AG09319 (cell line): ENCODE measurements around the gene CASTOR1.

Experiments
- DNase-seq: peaks from one replicate; pipeline ENCODE4 v3.0.0-alpha.2; 2010; ENCODE audit warnings: low read depth; ENCODE audit errors: extremely low read depth
- TF ChIP-seq, protein P1 (sequence below): IDR thresholded peaks from 2 replicates; pipeline ENCODE4 v1.5.1; 2011; ENCODE audit warnings: low read depth, mild to moderate bottlenecking, inconsistent platforms, low read length, moderate library complexity

The CASTOR1 gene

DNA sequence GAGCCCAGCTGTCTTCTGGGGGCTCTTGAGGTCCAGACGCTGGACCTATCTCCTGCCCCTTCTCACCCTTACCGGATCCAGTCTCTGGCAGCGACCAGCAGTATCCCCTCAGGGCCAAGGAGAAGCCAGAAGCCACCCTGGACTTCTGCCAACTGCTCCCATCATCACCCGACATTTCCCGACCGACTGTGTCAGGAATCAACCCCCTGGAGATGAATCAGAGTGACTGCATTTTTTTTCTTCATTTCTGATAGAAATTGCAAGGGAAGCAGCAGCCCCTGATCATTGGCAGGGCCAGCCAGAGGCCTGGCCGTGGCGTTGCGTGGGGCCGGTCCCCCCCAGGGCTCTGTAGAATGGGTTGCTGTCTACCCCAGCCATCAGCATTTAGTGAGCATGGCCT lies 37.6 kb downstream of the CASTOR1 start:
- no peak for DNase-seq
- TF ChIP-seq, protein P1, sequence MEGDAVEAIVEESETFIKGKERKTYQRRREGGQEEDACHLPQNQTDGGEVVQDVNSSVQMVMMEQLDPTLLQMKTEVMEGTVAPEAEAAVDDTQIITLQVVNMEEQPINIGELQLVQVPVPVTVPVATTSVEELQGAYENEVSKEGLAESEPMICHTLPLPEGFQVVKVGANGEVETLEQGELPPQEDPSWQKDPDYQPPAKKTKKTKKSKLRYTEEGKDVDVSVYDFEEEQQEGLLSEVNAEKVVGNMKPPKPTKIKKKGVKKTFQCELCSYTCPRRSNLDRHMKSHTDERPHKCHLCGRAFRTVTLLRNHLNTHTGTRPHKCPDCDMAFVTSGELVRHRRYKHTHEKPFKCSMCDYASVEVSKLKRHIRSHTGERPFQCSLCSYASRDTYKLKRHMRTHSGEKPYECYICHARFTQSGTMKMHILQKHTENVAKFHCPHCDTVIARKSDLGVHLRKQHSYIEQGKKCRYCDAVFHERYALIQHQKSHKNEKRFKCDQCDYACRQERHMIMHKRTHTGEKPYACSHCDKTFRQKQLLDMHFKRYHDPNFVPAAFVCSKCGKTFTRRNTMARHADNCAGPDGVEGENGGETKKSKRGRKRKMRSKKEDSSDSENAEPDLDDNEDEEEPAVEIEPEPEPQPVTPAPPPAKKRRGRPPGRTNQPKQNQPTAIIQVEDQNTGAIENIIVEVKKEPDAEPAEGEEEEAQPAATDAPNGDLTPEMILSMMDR: no peak

DNA sequence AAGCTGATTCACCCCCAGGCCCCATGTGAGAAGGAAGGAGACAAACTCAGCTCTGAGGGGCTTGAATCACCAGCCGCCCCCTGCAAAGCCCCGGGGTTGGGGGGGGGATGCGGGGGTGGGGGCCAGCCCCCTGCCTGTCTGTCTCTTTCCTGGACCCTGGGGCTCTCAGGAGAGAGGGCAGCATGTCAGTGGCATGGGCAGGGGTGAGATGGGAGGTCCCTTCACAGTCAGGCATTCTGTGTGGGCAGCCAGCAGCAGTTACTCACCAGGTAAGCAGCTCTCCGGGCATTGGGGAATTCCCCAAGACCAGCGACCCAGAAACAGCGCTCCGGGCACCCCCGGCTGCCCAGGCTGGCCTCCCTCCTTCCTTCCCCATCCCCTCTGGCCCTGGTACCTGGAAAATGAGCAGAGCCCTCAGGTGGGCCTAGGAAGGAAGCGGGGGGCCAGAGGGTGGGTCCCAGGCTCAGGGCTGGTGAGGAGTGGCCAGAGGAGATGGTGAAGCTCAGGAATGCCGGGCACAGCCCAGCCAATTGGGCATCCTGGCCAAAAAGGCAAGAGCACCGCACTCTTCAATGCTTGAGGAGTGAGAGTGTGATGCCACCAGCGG lies 38.5 kb downstream of the CASTOR1 start:
- TF ChIP-seq, protein P1: no peak
- no peak for DNase-seq

DNA sequence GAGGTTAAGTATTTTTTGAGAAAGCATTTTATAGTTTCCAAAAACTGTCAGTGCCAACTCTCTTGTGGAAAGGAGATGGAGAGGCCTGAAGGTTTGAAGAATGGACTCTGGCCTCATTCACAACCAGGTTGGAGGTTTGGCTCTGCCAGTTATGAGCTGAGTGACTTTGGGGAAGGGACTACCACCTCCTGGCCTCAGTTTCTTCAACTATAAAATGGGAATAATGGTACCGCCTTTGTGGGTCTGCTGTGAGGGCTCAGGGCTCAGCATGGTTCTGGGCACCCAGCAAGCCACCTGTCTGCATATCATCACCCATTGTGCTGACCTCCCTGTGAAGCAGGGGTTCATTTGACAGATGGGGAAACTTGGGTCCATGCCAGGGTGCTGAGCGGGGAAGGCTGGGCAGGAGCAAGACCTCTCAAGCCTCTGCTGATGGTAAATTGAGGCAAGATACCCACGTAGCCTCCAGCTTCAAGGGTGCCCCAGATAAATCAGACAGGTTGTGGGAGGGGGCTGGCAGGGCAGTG lies 39.2 kb downstream of the CASTOR1 start:
- TF ChIP-seq, protein P1: no peak
- no peak for DNase-seq

DNA sequence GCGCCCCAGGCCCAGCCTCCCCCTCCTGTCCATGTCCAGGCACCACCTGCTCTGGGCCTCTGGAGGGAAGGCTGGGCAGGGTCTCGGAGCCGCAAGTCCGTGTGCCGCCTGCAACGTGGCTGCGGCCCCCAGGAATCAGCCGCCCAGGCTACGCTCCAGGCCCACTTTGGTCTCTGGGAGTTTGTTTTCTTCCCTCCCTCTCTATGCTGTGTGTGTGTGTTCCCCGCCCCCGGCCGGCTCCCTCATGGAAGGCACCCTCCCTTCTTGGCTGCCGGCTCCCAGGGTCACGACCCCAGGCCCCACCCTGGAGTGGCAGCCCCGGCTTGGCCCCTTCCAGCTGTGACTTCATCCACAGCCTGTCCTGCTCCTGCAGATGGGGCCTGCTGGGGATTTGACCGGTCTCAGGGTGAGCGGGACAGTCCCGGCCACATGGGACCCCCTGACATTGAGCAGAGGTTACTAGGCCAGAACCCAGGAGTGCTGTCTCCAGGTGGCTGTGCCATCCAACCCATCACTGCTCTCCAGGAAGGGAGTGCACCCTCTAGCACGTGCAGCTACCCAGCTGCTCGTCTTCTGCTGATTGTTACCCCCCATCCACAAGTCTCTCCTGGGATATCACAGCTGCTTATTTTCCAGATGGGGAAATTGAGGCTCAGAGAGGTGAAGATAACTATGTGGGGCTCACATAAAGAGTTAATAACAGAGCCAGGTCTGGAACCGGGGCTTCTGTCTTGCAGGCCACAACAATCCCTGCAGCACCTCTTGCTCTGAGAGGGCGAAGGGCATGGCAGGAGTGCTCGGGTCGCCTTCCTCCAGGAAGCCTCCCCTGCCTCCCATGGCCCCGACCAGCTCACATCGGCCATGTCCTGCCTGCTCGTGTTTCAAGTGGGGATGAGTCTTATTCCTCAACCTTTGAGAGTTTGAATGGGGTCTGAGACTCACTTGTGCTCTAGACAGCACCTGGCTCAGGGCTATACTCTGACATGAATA lies 40.0 kb downstream of the CASTOR1 start:
- TF ChIP-seq, protein P1: no peak
- DNase-seq: no peak

DNA sequence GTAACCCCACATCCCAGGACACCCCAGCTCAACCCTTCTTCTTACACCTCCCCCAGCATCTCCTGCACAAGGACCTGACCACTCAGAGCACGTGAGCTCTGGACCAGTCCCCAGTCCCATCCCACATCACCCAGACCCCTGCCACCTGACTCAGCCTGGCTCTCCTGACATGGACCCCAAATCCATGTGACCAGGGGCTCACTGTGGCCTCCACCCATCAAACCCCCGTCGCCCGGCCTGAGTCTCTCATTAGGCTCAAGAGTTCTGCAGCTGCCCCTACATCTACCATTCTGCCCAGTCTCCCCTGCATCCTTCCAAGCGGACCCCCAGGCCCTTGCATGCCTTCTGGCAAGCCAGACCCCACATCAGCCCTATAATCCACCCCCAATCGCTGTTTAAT lies 40.8 kb downstream of the CASTOR1 start:
- DNase-seq: no peak
- TF ChIP-seq, protein P1: no peak

DNA sequence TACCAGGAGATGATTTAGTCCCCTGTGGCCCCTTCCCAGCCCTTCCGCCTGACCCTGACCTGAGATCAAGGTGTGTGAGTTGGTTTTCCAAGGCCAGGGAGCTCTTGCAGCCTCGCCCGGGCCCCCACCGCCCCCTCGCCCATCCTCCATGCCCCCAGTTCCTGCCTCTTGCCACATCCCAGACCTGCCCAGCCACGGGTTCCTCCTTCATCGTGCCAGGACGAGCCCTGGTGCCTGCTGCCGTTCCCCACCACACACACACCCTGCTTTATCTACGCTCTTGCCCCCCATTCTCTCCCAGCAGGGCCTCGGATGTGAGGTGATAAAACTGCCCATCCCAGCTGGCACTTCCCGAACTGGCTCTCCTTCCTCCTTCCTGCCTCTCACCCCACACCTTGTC lies 41.3 kb downstream of the CASTOR1 start:
- DNase-seq: no peak

More for the DNA sequence above, 41.3 kb downstream of the CASTOR1 start:
- TF ChIP-seq, protein P1: no peak
